ENCODE results near the gene KLK8. TPM values are rescaled to one million over a fixed set of nuclear protein-coding genes. Genes with fewer than 3 reads are reported as not detected.

The KLK8 gene
- total RNA-seq, 1 donor from 2014 or later: not detected

DNA sequence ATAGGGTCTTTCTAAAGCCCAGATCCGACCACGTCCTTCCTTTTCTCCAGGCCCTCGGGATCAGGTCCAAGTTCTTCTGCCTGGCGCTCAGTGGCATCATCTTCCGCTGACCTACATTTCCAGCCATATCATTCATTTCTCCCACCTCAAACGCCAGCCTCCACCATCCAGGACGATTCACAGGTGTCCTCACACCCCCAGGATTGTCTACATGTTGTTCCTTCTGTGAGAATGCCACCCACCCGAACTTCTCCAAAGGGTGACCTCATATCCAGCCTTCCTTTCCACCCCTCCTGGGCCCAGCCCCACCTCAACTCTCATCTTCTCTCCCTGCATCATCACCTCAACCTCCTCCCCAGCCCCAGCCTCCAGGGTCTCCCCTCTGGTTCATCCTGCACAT, 43.8 kb downstream of the KLK8 start:
- no peak overlapping the region for H3K27ac Mint-ChIP-seq (ENCODE audit: unreplicated experiment)
- DNase-seq (ENCODE audit: extremely low spot score, unreplicated experiment): no peak
- no peaks in the 10 kb centered on the region for H3K36me3 Mint-ChIP-seq (ENCODE audit: unreplicated experiment)
- H3K4me3 Mint-ChIP-seq (ENCODE audit: unreplicated experiment): no peak overlapping the region
- TF ChIP-seq, protein P1, sequence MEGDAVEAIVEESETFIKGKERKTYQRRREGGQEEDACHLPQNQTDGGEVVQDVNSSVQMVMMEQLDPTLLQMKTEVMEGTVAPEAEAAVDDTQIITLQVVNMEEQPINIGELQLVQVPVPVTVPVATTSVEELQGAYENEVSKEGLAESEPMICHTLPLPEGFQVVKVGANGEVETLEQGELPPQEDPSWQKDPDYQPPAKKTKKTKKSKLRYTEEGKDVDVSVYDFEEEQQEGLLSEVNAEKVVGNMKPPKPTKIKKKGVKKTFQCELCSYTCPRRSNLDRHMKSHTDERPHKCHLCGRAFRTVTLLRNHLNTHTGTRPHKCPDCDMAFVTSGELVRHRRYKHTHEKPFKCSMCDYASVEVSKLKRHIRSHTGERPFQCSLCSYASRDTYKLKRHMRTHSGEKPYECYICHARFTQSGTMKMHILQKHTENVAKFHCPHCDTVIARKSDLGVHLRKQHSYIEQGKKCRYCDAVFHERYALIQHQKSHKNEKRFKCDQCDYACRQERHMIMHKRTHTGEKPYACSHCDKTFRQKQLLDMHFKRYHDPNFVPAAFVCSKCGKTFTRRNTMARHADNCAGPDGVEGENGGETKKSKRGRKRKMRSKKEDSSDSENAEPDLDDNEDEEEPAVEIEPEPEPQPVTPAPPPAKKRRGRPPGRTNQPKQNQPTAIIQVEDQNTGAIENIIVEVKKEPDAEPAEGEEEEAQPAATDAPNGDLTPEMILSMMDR (IDR thresholded peaks at IDR 0.05): no peak
- no peaks in the 10 kb centered on the region for H3K4me1 Mint-ChIP-seq (ENCODE audit: unreplicated experiment)
- H3K27me3 Mint-ChIP-seq (ENCODE audit: unreplicated experiment): no peaks in the 10 kb centered on the region
- peaks cover 21% of the 10 kb centered on the region for H3K9me3 Mint-ChIP-seq (ENCODE audit: unreplicated experiment)

DNA sequence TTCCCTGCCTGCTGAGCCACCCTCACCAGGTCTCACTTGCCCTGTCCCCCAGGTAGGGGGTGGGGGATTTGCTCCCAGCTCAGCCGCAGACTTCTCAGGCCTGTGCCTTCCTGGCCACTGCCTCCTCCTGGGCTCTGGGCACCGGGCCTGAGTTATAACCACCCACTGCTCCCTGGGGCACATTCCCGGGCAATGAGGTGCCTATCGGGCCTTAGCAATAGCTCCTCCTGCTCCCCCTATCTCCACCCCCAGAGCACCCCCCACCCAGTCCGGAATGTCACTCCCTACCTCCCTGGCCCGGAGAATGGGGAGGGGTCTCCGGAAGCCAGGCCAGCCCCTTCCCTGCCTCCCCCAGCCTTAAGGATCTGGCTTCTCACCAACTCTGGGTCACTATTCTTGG, 48.5 kb downstream of the KLK8 start, which contains the start of gene KLK5:
TSS of gene KLK5 (minus strand) at position 129 of the 400 bp plus-strand sequence. CDS start 381 bp downstream, outside the sequence.
- Mint-ChIP-seq H3K27ac (ENCODE audit: unreplicated experiment) (no peak within 1 kb of the TSS), H3K4me3 (ENCODE audit: unreplicated experiment) (no peak within 1 kb of the TSS), H3K36me3 (ENCODE audit: unreplicated experiment) (no peaks in the 10 kb centered on the region), H3K9me3 (ENCODE audit: unreplicated experiment) (peaks cover 5% of the 10 kb centered on the region), H3K27me3 (ENCODE audit: unreplicated experiment) (no peaks in the 10 kb centered on the region), H3K4me1 (ENCODE audit: unreplicated experiment) (no peaks in the 10 kb centered on the region)
- no peak for DNase-seq (ENCODE audit: extremely low spot score, unreplicated experiment)
- TF ChIP-seq, protein P1 (IDR thresholded peaks at IDR 0.05): no peak

DNA sequence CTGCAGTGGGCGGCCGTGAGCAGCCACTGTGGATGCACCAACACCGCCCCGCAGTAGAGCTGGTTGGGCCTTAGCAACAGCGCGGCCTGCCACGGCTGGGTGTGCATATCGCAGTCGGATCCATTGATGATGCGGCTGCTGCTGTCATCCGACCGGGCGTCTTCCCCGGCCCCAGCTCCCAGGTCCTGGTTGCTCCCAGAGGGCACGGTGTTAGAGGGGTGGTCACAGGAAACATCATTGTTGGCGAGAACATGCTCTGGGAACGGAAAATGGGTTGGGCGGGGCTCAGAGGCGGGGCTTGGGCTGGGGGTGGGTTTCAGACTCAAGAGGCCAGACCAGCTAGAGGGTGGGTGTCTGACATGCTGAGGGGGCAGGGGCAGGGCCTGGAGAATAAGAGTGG, 51.5 kb downstream of the KLK8 start:
- Mint-ChIP-seq H3K4me1 (ENCODE audit: unreplicated experiment) (no peaks in the 10 kb centered on the region), H3K27me3 (ENCODE audit: unreplicated experiment) (no peaks in the 10 kb centered on the region), H3K27ac (ENCODE audit: unreplicated experiment) (no peak overlapping the region), H3K36me3 (ENCODE audit: unreplicated experiment) (no peaks in the 10 kb centered on the region), H3K4me3 (ENCODE audit: unreplicated experiment) (no peak overlapping the region), H3K9me3 (ENCODE audit: unreplicated experiment) (peaks cover 5% of the 10 kb centered on the region)
- TF ChIP-seq, protein P1 (IDR thresholded peaks at IDR 0.05): no peak
- DNase-seq (ENCODE audit: extremely low spot score, unreplicated experiment): no peak

DNA sequence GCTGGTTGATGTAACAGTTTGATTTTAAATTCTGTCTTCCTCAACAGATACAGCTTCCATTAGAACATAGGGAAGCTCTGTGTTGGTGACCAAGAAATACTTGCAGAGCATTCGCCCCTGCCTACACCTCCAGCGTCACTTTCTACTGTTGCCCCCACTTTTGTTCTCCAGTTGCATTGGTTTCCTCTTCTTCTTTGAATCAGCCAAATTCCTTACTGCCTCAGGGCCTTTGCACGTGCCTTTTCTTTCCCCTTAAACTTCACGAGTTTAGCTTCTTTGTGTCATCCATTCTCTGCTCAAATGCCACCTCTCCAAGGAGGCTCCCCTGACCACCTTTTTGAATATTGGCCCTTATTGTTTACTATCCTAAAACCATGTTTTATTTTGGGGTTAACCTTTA, 54.3 kb downstream of the KLK8 start:
- Mint-ChIP-seq H3K36me3 (ENCODE audit: unreplicated experiment) (no peaks in the 10 kb centered on the region), H3K27me3 (ENCODE audit: unreplicated experiment) (no peaks in the 10 kb centered on the region), H3K4me1 (ENCODE audit: unreplicated experiment) (no peaks in the 10 kb centered on the region), H3K4me3 (ENCODE audit: unreplicated experiment) (no peak overlapping the region), H3K9me3 (ENCODE audit: unreplicated experiment) (peaks cover 5% of the 10 kb centered on the region), H3K27ac (ENCODE audit: unreplicated experiment) (no peak overlapping the region)
- DNase-seq (ENCODE audit: extremely low spot score, unreplicated experiment): no peak
- TF ChIP-seq, protein P1 (IDR thresholded peaks at IDR 0.05): no peak

Other genes with a start within 250 kb of the KLK8 start
- not detected in 2 replicates for gene GPR32, start 231.1 kb downstream of the KLK8 start, total RNA-seq
- gene ACP4, start 211.2 kb downstream of the KLK8 start, total RNA-seq: not detected in 2 replicates
- gene KLK1, start 177.8 kb downstream of the KLK8 start, total RNA-seq: not detected in 2 replicates
- not detected in 2 replicates for gene KLK15, start 168.0 kb downstream of the KLK8 start, total RNA-seq
- gene KLK3, start 146.7 kb downstream of the KLK8 start, total RNA-seq: not detected in 2 replicates
- not detected in 2 replicates for gene KLK2, start 128.2 kb downstream of the KLK8 start, total RNA-seq
- gene KLK4, start 90.2 kb downstream of the KLK8 start, total RNA-seq: not detected in 2 replicates
- not detected in 2 replicates for gene KLK5, start 48.6 kb downstream of the KLK8 start, total RNA-seq
- not detected in 2 replicates for gene KLK6, start 32.0 kb downstream of the KLK8 start, total RNA-seq
- not detected in 2 replicates for gene KLK7, start 17.7 kb downstream of the KLK8 start, total RNA-seq
- not detected in 2 replicates for gene KLK10, start 18.1 kb upstream of the KLK8 start, total RNA-seq
- not detected in 2 replicates for gene KLK11, start 25.0 kb upstream of the KLK8 start, total RNA-seq
- gene KLK12, start 33.4 kb upstream of the KLK8 start, total RNA-seq: not detected in 2 replicates
- gene KLK13, start 63.5 kb upstream of the KLK8 start, total RNA-seq: not detected in 2 replicates
- not detected in 2 replicates for gene KLK14, start 81.3 kb upstream of the KLK8 start, total RNA-seq
- 5.6 and 6.5 TPM in 2 replicates for gene CTU1, start 106.8 kb upstream of the KLK8 start, total RNA-seq
- not detected in 2 replicates for gene SIGLEC9, start 123.3 kb upstream of the KLK8 start, total RNA-seq
- not detected in 2 replicates for gene SIGLEC7, start 140.7 kb upstream of the KLK8 start, total RNA-seq
- not detected in 2 replicates for gene CD33, start 223.5 kb upstream of the KLK8 start, total RNA-seq
- not detected in 2 replicates for gene SIGLECL1, start 249.5 kb upstream of the KLK8 start, total RNA-seq

All from osteocyte (in vitro differentiated cells).